Stomach (tissue), 4 donors: ENCODE measurements around the gene XCL1.

Experiments used
- EP300 ChIP-seq: sonication (generic); formaldehyde crosslinking; IDR thresholded peaks from one replicate; pipeline ENCODE4 v1.6.1; 2017; ENCODE audit warnings: antibody characterized with exemption
- POLR2A ChIP-seq, 4 donors: fragments of 450-650 bp; IDR thresholded peaks; one replicate each; pipeline ENCODE4 v1.6.1; 2016; ENCODE audit warnings: antibody characterized with exemption in 4 of 4, control low read depth in 2 of 4, mild to moderate bottlenecking in 1 of 4, moderate library complexity in 1 of 4
- POLR2AphosphoS5 ChIP-seq, 3 donors: sonication (generic); formaldehyde crosslinking; IDR thresholded peaks; one replicate each; pipeline ENCODE4 v1.6.1; 2016; ENCODE audit warnings: antibody characterized with exemption in 3 of 3
- TF ChIP-seq, protein P1 (sequence below), 7 experiments: fragments of 450-650 bp in 4 of 7; fragments of 200-600 bp in 3 of 7; sonication (generic) in 3 of 7; IDR thresholded peaks; one replicate each; pipeline ENCODE4 v1.5.1; 2016 to 2019; ENCODE audit warnings: antibody characterized with exemption in 7 of 7, control low read depth in 2 of 7, mild to moderate bottlenecking in 1 of 7

DNA sequence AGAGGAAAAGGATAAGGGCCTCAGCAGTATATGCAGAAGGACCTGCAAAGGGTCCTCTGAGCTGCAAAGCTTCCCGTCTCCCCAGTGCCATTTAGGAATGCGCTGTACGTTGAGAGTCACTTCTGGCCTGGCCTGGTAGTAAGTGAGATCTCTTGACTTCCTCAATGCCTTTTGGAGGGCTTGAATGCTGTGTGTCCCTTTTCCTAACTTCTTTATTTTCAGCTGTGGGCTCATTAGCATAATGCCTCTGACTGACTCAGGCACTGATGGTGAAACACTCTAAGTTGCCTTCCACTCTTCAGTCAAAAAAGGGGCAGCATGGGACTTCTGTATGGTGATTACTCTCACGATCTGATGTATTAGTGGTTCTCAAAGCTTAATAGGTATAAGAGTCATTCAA, 49.9 kb downstream of the XCL1 start:
- TF ChIP-seq, protein P1, sequence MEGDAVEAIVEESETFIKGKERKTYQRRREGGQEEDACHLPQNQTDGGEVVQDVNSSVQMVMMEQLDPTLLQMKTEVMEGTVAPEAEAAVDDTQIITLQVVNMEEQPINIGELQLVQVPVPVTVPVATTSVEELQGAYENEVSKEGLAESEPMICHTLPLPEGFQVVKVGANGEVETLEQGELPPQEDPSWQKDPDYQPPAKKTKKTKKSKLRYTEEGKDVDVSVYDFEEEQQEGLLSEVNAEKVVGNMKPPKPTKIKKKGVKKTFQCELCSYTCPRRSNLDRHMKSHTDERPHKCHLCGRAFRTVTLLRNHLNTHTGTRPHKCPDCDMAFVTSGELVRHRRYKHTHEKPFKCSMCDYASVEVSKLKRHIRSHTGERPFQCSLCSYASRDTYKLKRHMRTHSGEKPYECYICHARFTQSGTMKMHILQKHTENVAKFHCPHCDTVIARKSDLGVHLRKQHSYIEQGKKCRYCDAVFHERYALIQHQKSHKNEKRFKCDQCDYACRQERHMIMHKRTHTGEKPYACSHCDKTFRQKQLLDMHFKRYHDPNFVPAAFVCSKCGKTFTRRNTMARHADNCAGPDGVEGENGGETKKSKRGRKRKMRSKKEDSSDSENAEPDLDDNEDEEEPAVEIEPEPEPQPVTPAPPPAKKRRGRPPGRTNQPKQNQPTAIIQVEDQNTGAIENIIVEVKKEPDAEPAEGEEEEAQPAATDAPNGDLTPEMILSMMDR (IDR thresholded peaks at IDR 0.05) = no peak
- TF ChIP-seq POLR2A (IDR thresholded peaks at IDR 0.05) (no peak), EP300 (no peak), POLR2AphosphoS5 (IDR thresholded peaks at IDR 0.05) (no peak)
